Lower leg skin (tissue), 4 donors: ENCODE results near the gene PUS10. TPM values are rescaled to one million over a fixed set of nuclear protein-coding genes. Genes with fewer than 3 reads are reported as not detected.

Experiments used
- DNase-seq, 2 donors: peaks; one replicate each; pipeline ENCODE4 v3.0.0-alpha.2; 2019; ENCODE audit warnings: low spot score in 2 of 2
- H3K4me3 ChIP-seq: fragments of 200-600 bp; sonication (generic); 2 replicates; pipeline ENCODE4 v1.5.1; 2017; ENCODE audit warnings: mild to moderate bottlenecking, low read depth; ENCODE audit not compliant: poor library complexity, severe bottlenecking
- POLR2A ChIP-seq, 2 donors: fragments of 450-650 bp; IDR thresholded peaks; one replicate each; pipeline ENCODE4 v1.6.1; 2016 to 2017; ENCODE audit warnings: antibody characterized with exemption in 2 of 2, mild to moderate bottlenecking in 1 of 2, moderate library complexity in 1 of 2
- WGBS, 2 donors: methylation state at CpG; one replicate each; pipeline ENCODE4 v1.1.5; 2018; 5-methylcytosine and 5-hydroxymethylcytosine counted together
- intact Hi-C: fragments of 100-400 bp; cut with DNase I; formaldehyde crosslinking; loops from one replicate; pipeline ENCODE4 v1.15.0; 2023; ENCODE audit warnings: low total_unique reads
- total RNA-seq, 4 donors: library from RNA; depleted of rRNA; stranded (reverse); fragments of >200 nt; gene quantifications; one replicate each; pipeline ENCODE4 v1.1.0, GENCODE V29; 2016
- TF ChIP-seq, protein P1 (sequence below), 3 donors: fragments of 450-650 bp; IDR thresholded peaks; one replicate each; pipeline ENCODE4 v1.5.1; 2016; ENCODE audit warnings: antibody characterized with exemption in 3 of 3, mild to moderate bottlenecking in 3 of 3, moderate library complexity in 2 of 3

Gene PUS10
- total RNA-seq, 4 donors from 2014 or later = 3.6 to 10.2 (median 6.0) TPM

- no peak for TF ChIP-seq POLR2A (IDR thresholded peaks at IDR 0.05)
- TF ChIP-seq, protein P1, sequence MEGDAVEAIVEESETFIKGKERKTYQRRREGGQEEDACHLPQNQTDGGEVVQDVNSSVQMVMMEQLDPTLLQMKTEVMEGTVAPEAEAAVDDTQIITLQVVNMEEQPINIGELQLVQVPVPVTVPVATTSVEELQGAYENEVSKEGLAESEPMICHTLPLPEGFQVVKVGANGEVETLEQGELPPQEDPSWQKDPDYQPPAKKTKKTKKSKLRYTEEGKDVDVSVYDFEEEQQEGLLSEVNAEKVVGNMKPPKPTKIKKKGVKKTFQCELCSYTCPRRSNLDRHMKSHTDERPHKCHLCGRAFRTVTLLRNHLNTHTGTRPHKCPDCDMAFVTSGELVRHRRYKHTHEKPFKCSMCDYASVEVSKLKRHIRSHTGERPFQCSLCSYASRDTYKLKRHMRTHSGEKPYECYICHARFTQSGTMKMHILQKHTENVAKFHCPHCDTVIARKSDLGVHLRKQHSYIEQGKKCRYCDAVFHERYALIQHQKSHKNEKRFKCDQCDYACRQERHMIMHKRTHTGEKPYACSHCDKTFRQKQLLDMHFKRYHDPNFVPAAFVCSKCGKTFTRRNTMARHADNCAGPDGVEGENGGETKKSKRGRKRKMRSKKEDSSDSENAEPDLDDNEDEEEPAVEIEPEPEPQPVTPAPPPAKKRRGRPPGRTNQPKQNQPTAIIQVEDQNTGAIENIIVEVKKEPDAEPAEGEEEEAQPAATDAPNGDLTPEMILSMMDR (IDR thresholded peaks at IDR 0.05) = no peak
Measured at GRCh38 chr2:60899892-60900249, 118.2 kb downstream of the PUS10 start.

DNA sequence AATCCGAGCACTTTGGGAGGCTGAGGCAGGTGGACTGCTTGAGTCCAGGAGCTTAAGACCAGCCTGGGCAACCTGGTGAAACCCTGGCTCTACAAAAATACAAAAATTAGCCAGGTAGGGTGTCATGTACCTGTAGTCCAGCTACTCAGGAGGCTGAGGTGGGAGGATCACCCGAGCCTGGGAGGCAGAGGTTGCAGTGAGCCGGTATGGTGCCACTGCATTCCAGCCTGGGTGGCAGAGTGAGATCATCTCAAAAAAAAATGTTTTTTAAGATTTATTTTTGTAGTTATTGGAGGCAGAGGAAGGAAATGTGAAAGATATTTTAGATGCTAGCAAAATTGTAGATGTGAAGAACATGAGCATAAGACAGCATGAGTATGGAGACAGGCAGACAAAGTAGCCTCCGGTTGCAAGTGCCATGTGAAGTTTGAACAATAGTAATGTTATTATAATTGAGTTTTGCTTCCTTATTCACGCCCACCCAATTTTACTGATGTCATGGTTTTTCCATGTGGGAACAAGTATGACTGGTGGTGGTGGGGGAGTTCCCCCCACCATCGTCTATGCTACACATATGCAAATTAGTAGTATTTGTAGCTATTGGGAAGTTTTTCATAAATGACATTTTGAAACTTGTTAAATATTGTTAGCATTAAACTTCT lies 118.7 kb downstream of the PUS10 start:
- no peak for DNase-seq
- intact Hi-C loops = no loop called here
- WGBS, 2 donors = 61 to 71% methylated on average over 6 of the region's 6 CpGs
- H3K4me3 ChIP-seq = no peak overlapping the region
- TF ChIP-seq, protein P1 (IDR thresholded peaks at IDR 0.05) = no peak
- TF ChIP-seq POLR2A (IDR thresholded peaks at IDR 0.05) = no peak

More at GRCh38 chr2:60899892-60900249, 118.2 kb downstream of the PUS10 start:
- intact Hi-C loops = no loop called here
- WGBS, 2 donors = 43 to 63% methylated on average over 1 of the region's 1 CpG
- H3K4me3 ChIP-seq = no peak overlapping the region
- DNase-seq = no peak

DNA sequence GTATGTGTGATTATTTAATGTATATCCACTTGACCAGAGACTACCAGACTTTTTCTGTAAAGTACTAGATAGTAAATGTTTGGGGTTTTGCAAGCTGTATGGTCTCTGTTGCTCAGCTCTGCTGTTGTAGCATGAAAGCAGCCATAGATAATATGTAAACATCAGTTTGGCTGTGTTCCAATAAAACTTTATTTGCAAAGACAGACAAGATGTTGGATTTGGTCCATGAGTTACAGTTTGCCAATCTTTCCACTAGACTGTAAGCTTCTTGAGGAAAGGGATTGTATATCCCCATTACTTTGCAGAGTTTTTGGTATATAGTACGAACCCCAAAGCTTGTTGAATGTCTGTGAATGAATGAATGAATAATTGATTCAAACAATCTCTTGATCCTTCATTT lies 119.5 kb downstream of the PUS10 start:
- WGBS, 2 donors = 98 to 100% methylated on average over 1 of the region's 1 CpG

More for the DNA sequence above, 119.5 kb downstream of the PUS10 start:
- no peak for DNase-seq
- no peak for TF ChIP-seq POLR2A (IDR thresholded peaks at IDR 0.05)
- TF ChIP-seq, protein P1 (IDR thresholded peaks at IDR 0.05) = no peak
- intact Hi-C loops = no loop called here
- no peak overlapping the region for H3K4me3 ChIP-seq

Other genes with a start within 250 kb of the PUS10 start
- gene REL, start 136.7 kb downstream of the PUS10 start, total RNA-seq = 10 to 100 TPM; 33.8 to 56.2 (median 41.2) TPM
- 10 to 100 TPM; 37.4 to 83.2 (median 47.7) TPM for gene PEX13, start 535 bp downstream of the PUS10 start, total RNA-seq
- gene SANBR, start 47.6 kb upstream of the PUS10 start, total RNA-seq = 1 to 10 TPM; 2.2 to 8.3 (median 4.4) TPM
- gene C2orf74, start 143.9 kb upstream of the PUS10 start, total RNA-seq = 10 to 100 TPM in 1 of 4 donors, 1 to 10 TPM in 3; 3.5 to 11.3 (median 6.2) TPM